ENCODE data around the gene PSMF1. TPM values are rescaled to one million over a fixed set of nuclear protein-coding genes. Genes with fewer than 3 reads are reported as not detected.

Gene PSMF1
- total and polyA plus RNA-seq, 2 of the 13 experiments (the other 11 are each of a cell fraction or from before 2014, with no cell fraction given): 82.5 to 86.0 TPM

DNA sequence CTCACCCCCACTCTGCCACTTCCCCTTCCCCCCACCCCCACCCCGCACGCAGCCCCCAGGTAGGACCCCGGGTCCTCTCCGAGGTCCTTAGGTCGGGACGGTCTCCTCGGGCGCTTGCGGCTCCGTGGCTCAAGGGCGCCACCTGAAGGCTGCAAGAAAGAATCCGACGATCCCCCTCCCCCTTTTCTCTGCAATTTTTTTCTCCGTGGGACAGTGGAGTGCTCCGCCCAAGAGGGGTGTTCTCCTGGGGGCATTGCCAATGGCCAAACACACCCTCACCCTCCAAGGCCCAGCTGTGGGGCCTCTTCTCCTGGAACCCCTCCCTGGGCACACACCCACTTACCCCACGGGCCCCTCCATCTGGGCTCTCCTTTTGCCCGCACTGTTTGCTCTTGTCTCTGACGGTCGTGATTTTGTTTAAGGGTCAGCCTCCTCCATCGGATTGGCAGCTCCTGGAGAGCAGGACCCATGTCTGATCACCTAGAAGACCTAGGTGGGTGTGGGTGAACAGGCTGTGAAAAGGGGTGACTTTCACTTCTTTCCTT, 67.5 kb downstream of the PSMF1 start (continued):
- TF ChIP-seq, protein P1, sequence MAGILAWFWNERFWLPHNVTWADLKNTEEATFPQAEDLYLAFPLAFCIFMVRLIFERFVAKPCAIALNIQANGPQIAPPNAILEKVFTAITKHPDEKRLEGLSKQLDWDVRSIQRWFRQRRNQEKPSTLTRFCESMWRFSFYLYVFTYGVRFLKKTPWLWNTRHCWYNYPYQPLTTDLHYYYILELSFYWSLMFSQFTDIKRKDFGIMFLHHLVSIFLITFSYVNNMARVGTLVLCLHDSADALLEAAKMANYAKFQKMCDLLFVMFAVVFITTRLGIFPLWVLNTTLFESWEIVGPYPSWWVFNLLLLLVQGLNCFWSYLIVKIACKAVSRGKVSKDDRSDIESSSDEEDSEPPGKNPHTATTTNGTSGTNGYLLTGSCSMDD (CRISPR knock-in tag; IDR thresholded peaks at IDR 0.05): no peak
- TF ChIP-seq HNF1A (IDR thresholded peaks at IDR 0.05; ENCODE audit: low read depth): no peak
- TF ChIP-seq HNF1A (CRISPR knock-in tag; IDR thresholded peaks at IDR 0.05; ENCODE audit: borderline replicate concordance): no peak
- no peak for TF ChIP-seq ZNF207 (IDR thresholded peaks at IDR 0.05; ENCODE audit: borderline replicate concordance)
- 0 out of 2 replicates have a peak, but pooled peaks have one; percentile 58 for TF ChIP-seq SNAI1 (CRISPR knock-in tag; IDR thresholded peaks at IDR 0.05; ENCODE audit: borderline replicate concordance)
- TF ChIP-seq ASH2L (IDR thresholded peaks at IDR 0.05; ENCODE audit: insufficient read length, low read depth, low read length): peak; percentile 62
- peak; percentile 50 for TF ChIP-seq GATAD2A (CRISPR knock-in tag; IDR thresholded peaks at IDR 0.05)
- TF ChIP-seq HINFP (CRISPR knock-in tag; IDR thresholded peaks at IDR 0.05; ENCODE audit: low read depth): no peak
- TF ChIP-seq DRAP1 (CRISPR knock-in tag; IDR thresholded peaks at IDR 0.05): no peak
- TF ChIP-seq PATZ1 (CRISPR knock-in tag; IDR thresholded peaks at IDR 0.05): peak; percentile 86
- TF ChIP-seq ZSCAN9 (CRISPR knock-in tag; IDR thresholded peaks at IDR 0.05; ENCODE audit: borderline replicate concordance): 0 out of 2 replicates have a peak, but pooled peaks have one; percentile 13
- TF ChIP-seq HNF4G (IDR thresholded peaks at IDR 0.05; ENCODE audit: borderline replicate concordance, low read depth, low read length): peak; percentile 34; the same call in 1 of the 2 replicates
- peak; percentile 55; the same call in 1 of the 2 replicates for TF ChIP-seq HNF4G (CRISPR knock-in tag; IDR thresholded peaks at IDR 0.05; ENCODE audit: borderline replicate concordance, low read depth)
- TF ChIP-seq ZSCAN31 (CRISPR knock-in tag; IDR thresholded peaks at IDR 0.05; ENCODE audit: low read depth): 0 out of 2 replicates have a peak, but pooled peaks have one; percentile 46
- no peak for TF ChIP-seq BCLAF1 (IDR thresholded peaks at IDR 0.05)
